NCI-H2171 treated with DMSO at 0.1 percent for 48 hours (cell line): ENCODE results near the gene FBXO42.
A peak's percentile ranks its signal among the peaks of the same experiment; 100 is the strongest.

Experiments
- DNase-seq: peaks from one replicate; lab custom pipeline; 2025; lab: John Stamatoyannopoulos, UW

FBXO42 gene

DNA sequence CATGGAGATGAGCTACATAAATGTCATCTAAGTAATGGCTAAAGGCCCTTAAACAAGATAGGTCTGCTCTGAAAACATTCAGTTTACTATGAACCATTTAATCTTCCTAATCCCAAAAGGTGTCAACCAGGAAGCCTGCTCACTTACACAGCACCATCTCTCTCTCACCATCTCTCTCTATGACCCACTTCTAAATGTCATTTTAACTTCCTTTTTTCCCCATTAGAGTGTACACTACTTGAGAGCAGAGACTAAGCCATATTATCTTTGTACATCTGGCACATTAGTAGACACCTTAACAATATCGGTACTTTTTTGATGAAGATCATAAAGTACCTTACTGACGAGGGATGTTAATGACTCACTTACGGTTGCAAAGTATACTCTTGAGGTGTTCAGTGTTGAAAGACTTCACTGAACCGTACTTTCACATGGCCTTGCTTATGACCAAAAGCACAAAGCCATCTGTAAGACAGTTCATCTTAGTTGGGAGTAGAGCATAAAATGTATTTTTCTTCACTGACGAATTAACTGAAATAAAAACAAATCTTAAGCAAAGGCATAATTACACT, 25.4 kb downstream of the FBXO42 start:
- DNase-seq = no peak

DNA sequence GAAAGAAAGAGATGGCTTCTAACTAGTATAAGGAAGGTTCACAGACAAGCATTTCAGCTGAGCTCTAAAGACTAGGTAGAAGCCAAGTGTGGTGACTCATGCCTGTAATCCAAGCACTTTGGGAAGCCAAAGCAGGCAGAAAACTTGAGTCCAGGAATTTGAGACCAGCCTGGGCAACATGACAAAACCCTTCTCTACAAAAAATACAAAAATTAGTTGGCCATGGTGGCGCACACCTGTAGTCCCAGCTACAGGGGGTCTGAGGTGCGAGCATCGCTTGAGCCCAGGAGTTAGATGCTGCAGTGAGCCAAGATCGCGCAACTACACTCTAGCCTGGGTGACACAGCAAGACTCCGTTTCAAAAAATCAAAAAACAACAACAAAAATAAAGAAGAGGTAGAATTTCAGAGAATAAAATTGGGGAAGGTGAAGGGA, 27.8 kb downstream of the FBXO42 start:
- peak; percentile 30 for DNase-seq

DNA sequence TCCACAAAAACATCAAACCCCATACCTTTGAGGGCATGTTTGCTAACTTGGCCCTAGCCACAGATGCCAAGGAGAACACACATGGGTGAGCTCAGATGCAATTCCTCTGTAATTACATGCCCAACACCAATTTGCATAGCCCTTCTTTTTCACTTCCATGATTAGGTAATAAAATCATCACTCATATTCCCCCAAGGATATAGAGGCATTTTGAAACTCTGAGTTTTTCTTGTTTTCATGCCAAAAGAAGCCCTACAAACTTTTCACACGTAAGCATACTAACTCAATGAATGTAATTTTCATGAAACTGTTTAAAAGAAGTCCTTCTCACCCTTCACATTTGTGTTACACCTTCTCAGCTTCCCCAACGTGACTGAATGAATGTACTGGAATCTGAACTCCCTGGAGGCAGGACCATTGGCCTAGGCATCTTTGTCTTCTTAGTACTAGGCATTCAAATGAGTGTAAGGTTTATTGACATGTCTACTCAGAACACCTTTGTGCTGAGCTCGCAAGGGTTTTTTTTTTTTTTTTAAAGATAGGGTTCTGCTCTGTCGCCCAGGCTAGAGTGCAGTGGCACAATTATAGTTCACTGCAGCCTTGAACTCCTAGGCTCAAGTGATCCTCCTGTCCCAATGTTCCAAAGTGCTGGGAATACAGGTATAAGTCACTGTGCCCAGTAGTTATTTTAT, 31.0 kb downstream of the FBXO42 start:
- no peak for DNase-seq

DNA sequence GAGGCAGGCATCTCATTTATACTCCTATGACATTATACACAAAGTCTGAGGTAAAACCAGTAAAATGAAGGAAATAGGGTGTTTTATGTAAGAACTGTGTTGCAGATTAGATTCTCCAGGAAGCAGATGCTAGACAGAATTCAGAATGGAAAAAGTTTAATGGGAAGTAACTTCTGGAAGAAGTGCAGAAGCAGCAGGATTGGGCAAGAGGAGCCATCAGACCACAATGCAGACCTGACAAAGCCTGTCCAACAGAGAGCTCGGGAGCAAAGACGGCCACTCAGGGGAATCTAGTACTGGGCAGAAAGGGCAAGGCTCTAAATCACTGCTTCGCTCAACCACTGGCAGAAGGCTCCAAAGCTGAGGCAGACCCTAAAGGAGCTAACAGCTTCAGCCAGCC, 33.7 kb downstream of the FBXO42 start:
- no peak for DNase-seq

DNA sequence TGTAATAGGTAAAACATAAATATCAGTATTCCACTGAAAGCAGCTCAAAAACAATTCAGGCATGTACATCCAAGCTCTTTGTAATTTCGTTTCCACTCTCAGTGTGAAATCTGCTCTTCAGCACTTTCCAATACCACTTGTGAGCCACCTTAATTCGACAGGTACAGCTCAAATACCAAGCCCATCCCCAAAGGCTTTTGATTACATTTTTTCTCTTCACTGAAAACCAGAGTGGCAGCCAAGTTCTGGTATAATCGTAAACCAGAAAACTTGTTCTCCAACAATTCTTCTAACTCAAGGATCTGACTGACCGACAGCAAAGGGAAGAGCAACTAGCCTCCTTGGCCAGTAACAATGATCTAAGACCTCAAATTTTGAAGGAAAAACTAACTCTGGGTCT, 36.8 kb downstream of the FBXO42 start:
- DNase-seq = no peak

DNA sequence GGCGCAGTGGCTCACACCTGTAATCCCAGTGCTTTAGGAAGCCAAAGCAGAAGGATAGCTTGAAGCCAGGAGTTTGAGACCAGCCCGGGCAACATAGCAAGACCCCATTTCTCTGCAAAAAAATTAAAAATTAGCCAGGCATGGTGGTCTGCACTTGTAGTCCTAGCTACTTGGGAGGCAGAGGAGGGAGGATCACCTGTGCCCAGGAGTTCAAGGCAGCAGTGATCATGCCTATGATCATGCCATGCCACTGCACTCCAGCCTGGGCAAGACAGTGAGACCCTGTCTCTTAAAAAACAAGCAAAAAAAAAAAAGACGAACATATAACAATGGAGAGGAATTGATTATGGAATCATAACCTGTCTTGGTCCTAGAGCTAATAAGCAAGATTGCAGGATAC, 45.1 kb downstream of the FBXO42 start:
- DNase-seq = no peak

DNA sequence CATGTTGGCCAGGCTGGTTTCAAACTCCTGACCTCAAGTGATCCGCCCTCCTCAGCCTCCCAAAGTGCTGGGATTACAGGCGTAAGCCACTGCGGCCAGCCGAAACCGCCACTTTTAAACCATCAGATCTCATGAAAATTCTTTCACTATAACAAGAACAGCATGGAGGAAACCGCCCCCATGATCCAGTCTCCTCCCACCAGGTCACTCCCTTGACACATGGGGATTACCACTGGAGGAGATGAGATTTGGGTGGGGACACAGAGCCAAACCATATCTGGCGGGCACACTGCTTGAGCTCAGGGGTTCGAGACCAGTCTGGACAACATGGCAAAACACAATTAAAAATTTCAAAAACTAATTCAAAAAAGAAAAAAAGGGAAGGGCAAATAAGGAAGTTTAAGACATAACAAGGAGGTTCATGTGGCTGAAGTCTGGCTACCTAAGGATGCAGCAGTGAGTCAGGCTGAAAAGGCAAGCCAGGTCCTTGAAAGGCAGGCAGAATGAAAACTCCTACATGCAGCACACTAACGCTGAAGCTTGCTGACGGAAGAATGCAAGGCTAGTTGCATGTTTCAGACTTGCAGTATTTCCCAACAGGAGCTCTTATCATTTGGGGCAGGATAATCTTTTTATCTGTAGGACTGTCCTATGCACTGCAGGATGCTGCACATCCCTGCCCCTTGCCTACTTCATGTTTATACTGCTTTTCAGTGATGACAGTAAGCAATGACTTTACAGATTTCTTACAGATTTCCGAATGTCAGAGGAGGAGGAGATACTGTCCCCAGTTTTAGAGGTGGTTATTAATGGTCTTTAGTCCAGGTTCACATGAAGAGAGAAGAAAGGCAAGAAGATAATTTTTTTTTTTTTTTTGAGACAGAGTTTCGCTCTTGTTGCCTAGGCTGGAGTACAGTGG, 49.3 kb downstream of the FBXO42 start:
- DNase-seq = no peak

DNA sequence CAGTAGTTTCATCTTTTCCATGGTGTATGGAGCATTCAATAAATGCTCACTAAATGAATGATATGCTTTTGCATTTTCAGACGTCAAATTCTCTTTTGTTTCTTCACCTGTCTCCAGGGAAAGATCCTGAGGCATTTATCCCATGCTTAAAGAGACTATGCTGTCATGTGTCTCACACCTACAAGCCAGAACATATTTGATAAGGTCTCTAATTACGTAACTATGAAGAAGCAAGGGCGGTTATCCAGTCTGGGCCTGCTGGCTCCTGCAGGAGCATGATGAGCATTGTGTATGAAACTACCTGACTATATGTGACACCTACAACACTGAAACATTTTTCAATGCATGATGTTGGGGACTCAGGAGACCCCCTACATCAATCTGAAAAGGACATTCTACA, 51.8 kb downstream of the FBXO42 start:
- DNase-seq = peak; percentile 84

DNA sequence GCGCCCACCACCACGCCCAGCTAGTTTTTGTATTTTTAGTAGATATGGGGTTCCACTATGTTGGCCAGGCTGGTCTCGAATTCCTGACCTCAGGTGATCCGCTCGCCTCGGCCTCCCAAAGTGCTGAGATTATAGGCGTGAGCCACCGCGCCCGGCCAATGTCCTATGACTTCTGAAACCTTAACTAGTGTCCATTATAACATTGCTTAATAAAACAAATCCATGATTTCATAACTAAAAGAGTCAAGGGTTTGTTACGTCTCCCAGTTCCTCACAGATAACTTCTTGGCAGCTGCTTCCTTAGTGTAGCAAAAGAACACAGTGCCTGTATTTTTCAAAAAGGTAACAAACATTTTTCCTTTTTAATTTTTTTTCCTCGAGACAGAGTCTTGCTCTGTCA, 53.6 kb downstream of the FBXO42 start:
- DNase-seq = no peak

DNA sequence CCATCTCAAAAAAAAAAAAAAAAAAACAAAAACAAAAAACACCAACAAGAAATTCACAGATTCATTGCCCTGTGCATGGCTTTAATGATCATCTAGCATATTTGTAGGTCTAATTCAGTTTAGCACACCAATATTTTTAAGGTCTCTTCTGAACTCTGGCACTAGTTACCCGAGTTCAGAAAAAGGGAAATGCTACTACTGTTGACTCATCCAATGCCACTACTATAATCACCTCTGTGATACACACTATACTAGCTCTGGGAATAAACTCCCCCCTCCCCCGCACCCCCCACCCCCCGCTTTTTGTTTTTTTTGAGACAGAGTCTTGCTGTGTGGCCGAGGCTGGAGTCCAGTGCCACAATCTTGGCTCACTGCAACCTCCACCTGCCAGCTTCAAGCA, 55.6 kb downstream of the FBXO42 start:
- DNase-seq = no peak

DNA sequence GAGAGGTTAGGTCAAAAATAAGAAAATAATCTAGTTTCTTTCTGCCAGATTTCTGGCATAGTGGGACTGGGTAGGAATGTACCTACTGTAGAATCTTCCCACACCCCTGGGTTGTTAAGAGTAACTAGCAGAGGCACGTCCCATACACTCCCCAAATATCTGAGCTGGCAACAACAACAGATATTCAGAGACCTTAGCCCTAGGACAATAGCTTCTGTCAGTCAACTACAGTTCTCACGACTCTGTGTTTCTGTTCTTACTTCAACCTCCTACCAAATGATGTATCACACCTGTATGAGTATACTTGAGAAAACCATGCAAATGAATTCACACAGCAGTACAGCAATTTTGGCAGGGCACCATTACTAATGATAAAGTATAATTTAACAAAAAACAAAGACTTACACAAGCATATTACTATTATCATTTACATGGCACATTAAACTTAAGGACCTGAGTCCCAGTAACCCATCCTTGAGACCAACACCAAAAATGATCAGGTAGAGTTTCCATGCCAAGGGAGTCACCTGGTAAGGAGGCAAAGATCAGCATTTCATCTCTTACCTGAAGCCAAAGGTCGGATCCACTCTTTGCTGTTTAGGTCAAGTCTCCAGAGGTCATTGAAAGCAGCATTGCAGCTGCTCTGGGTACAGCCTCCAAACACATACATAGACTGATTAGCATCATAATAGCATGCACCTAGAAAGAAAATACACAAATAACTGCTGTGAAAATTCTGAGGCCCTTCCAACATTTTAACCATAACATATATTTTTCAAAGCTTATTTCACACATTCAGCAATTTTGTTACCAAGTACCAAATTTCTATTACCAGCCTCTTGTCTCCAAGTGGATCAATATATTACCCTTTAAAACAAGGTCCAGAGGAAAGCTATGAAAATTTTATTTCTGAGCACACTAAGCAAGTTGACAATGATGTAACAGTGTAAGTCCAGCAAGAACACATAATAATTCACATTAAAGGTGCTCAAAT, 57.8 kb downstream of the FBXO42 start:
- DNase-seq = no peak

DNA sequence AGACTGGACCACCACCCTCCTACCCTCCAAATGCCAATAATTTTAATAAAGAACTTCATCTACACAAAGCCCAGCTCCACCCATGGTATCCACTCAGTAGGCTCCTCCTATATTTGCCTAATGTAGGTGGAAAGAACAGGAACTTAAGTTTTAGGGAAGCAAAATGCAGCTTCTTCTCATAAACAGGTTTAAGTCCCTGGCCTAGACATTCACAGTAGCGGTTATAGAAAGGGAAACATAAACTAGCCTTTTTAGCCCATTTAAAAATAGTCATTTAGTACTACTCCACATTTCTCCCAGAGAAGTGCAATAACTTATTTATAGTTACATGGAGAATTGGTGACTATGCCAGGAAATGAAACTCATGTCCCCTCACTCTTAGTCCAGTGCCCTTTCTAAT, 58.7 kb downstream of the FBXO42 start:
- DNase-seq = no peak

DNA sequence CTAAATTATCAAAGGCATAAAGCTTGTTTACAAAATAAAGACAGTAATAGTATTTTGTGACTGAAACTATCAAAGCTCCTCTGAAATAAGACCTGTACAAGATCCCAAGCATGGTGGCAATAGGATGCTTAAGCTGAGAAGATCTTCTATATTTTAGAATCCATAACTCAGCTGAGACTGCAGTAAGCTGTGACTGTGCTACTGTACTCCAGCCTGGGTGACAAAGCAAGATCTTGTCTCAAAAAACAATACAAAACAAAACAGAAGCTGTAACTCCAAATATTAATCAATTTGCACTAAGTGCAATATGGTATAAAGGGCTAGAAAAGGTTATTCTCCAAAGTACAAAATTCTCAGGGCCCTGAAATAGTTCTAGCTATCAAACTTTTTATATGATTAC, 59.5 kb downstream of the FBXO42 start:
- no peak for DNase-seq

DNA sequence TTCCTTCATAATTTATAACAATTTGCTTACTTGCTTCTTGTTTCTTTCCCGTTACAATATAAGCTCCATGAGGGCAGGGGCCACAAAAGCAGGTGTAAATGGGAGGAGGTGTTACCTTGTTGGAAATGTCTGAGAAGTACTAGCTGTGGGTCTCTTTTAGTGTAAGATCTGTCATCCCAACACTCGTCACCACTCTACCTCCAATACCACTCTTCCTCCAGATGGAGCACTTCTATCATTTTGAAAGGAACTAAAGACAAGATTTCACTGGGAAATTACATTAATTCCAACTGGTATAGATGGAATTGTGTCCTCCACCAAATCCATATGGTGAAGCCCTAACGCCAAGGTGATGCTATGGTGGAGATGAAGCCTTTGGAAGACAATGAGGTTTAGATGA, 62.3 kb downstream of the FBXO42 start:
- no peak for DNase-seq

DNA sequence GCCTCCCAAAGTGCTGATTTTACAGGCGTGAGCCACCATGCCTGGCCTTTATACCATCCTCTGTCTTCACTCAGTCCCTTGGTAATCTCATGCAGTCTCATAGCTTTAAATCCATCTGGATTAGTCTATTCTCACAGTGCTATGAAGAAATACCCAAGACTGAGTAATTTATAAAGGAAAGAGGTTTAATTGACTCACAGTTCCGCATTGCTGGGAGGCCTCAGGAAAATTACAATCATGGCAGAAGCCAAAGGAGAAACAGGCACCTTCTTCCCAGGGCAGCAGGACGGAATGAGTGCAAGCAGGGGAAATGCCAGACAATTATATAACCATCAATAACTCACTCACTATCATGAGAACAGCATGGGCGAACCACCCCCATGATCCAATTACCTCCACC, 66.2 kb downstream of the FBXO42 start:
- DNase-seq = no peak

DNA sequence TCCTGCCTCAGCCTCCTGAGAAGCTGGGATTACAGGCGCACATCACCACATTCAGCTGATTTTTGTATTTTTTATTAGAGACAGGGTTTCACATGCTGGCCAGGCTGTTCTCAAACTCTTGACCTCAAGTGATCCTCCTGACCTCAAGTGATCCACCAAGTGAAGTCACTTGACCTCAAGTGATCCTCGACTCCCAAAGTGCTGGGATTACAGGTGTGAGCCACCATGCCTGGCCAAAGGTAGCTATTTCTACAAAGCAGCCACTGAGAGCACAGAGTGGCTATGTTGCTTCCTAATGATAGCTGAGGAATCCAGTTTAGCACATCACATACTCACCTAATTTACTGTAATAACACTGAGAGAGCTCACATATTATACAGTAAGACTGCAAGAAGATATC, 70.5 kb downstream of the FBXO42 start:
- DNase-seq = no peak

DNA sequence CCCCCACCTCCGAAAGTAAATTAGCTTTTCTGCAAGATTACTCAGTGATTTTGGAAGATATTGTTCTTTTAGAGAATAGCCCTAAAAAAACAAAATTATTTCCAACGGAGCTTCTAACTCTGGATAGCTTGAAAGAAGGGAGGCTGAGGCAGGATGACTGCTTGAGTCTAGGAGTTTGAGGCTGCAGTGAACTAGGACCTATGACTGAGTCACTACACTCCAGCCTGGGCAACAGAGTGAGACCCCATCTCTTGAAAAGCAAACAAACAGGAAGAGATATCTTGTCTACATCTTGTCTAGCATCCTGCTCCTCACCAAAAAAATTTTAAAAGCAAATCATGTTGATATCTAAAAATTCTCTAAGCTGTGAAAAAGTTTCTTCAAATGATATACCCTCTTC, 73.1 kb downstream of the FBXO42 start:
- no peak for DNase-seq

DNA sequence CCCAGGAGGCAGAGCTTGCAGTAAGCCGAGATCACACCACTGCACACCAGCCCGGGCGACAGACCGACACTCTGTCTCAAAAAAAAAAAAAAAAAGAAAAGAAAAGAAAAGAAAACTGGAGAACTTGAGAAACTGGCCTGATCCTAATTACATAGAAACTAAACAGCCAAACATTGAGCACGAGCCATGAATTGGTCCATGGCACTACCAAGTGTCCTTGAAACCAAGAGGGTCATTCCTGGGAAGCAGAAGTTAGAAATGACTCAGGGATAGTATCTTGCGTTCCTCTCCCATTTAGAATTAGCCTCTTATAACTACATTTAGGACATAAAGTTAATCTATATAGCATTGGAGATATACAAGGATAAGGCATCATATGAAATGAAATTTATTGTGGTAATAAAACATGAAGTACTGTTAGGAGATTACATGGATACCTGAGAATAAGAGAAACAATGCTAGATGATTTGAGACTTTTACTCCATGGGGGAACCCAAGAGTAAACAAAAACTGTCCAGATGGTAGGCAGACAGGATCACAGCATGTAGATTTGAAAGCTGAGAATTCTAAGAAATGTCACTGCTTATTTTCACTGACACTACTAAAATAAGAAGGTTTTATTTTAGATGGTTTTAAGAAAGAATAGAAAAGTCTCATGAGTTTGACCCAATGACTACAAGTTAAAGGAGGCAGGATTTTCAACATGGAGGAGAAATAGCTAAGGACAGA, 75.8 kb downstream of the FBXO42 start:
- DNase-seq = peak; percentile 53

DNA sequence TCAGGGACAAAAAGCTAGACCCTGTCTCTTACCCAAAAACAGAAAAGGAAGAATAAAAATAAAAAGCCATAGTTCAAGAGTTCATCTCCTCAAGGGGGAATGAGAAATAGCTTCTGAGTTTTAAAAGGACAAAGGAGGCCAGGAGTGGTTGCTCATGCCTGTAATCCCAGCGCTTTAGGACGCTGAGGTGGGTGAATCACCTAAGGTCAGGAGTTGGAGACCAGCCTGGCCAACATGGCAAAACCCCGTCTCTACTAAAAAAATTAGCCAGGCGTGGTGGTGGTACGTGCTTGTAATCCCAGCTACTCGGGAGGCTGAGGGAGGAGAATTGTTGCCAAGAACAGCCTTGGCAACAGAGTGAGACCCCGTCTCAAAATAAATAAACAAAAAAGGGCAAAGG, 76.7 kb downstream of the FBXO42 start:
- no peak for DNase-seq

DNA sequence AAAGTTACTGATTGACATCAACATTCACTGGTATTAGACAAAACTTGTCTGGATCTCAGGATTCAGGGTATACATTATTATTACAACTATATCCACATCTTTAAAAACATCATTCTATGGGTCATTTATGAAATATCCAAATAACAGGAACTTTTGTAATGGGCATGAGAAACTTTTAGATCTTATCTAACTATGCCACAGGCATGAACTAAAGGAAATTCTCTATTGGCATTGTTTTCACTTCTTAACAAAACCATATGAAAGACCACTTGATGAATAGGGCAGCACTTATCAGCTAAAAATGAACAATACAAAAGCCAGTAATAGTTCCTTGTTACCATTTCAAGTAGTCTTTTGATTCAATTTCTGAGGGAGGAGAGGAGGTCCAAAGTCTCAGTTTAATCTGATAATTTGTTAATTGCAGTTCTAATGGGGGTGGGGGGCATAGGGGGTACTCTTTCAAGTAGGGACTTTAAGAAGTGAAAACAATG, 84.5 kb downstream of the FBXO42 start:
- DNase-seq = no peak
